NCI-H2081 (cell line): ENCODE results near the gene TPBGL.
A peak's percentile ranks its signal among the peaks of the same experiment; 100 is the strongest.
"Not testable (repeated sequence)": the region's sequence is repeated elsewhere in the genome, so short reads cannot be mapped to it uniquely, and the experiment has no call there.

ENCODE experiments used
- DNase-seq, 2 experiments: peaks; one replicate each; lab custom pipeline; 2025; lab: John Stamatoyannopoulos, UW

The TPBGL gene

DNA sequence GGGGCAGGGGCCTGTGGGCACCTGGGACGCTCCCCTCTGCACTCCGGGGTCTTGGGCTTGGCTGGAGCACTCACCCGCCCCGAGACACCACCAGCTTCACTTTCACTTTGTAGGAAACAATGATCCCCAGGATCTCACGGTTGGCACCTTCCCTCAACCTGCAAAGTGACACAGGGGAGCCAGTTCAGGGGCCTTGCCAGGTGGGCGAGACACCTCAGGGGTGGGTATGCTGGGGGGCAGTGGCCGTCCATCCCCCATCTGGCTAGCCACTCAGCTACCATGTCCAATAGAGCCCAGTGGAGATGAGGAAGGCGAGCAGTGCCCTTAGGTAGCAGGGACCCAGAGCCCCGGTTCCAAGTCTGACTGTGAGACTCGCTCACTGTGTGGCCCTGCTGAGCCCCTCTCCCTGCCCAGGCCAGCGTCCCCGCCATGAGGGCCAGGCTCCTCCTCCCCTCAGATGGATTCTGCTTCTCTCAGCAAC, 32.3 kb downstream of the TPBGL start:
- no peak for DNase-seq

- no peak for DNase-seq
Measured at GRCh38 chr11:75273411-75274391, 33.1 kb downstream of the TPBGL start.

DNA sequence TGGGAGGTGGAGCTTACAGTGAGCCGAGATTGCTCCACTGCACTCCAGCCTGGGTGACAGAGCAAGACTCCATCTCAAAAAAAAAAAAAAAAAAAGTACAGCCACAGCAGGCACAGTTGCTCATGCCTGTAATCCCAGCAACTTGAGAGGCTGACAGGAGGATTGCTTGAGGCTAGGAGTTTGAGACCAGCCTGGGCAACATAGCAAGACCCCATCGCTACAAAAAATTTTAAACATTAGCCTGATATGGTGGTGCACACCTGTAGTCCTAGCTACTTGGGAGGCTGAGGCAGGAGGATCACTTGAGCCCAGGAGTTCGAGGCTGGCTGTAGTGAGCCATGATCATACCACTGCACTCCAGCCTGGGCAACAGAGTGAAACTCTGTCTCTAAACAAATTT, 34.1 kb downstream of the TPBGL start:
- DNase-seq = not testable (repeated sequence)

- DNase-seq = no peak
Measured at GRCh38 chr11:75275581-75275980, 35.0 kb downstream of the TPBGL start.

DNA sequence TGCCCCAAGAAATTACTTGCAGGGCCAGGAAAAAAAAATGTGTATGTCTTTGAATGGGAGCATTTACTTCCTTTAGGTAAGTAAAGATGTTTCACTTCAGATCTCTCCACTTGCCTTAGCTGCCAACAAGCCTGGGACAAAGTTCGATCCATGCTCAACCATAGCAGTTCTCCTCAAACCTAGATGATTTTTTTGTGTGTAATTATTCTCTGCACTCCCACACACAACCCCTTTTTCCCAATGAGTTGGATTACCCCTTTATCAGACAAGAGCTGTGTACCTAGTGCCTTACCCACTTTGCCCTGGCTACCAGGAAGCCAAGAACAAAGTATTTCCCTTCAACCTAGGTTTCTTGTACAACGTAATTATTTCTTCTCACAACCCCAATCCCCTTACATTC, 35.6 kb downstream of the TPBGL start:
- DNase-seq = no peak

DNA sequence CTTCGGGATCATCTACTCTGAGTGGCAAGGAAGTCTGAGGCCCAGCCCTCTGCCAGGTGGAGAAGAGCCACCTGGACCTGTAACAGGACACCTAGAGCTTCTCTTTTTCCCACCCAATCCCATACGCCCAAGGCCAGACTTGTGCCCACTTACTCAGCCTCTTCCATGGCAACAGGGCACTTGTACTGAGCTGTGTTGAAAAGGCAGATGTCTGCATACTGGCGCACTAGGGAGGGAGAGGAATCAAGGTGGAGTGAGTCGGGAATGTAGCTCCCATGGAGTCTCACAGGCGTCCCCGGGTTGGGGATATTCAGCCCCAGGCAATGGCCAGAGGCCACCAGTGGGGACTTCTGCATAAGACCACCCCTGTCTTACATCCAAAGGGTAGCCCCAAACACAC, 36.1 kb downstream of the TPBGL start:
- DNase-seq = peak in 1 of 2 experiments; percentile 35

- DNase-seq = no peak
Measured at GRCh38 chr11:75277211-75277805, 36.7 kb downstream of the TPBGL start.

DNA sequence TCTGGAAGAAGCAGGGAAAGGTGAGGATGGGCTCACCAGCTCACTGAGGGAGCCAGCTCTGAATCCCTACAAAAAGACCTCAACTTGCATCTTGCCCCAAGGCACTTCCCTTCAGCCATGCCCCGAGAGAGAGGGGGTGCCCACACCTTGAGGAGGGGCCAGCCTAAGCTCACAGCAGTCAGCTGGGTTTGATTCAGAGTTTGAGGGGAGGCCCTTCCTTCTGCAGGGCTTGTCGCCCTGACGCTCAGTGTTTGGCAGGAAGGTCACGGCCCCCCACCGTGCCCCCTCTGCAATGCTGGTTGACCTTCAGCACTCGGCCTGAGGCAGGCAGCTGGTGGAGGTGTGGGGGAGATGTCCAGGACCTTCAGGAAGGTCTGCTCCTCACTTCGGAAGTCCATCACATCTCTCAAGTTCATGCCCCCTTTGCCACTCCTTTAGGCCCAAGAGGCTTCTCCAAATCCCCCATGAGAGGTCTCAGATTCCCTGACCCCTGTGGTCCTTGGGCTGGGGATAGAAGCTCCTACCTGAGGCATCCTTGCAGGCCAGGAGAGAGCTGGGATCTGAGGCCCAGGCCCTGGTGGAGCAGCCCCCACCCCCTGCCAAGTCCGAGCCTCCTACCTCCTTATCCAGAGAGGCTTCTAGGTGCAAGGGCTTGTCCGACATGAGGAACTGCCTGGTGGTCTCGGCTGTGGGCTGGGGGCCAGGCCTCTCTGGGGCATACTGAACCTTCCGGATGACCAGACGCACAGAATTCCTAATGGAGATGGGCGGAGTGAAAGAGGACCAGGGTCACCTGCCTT, 37.6 kb downstream of the TPBGL start:
- DNase-seq = no peak

GRCh38 chr11:75279273-75279672, 38.7 kb downstream of the TPBGL start:
- no peak for DNase-seq

GRCh38 chr11:75280227-75280701, 39.7 kb downstream of the TPBGL start:
- peak; percentile 50 to 56 for DNase-seq

GRCh38 chr11:75280770-75281468, 40.3 kb downstream of the TPBGL start:
- no peak for DNase-seq

- no peak for DNase-seq
Measured at GRCh38 chr11:75281469-75282095, 41.0 kb downstream of the TPBGL start.

DNA sequence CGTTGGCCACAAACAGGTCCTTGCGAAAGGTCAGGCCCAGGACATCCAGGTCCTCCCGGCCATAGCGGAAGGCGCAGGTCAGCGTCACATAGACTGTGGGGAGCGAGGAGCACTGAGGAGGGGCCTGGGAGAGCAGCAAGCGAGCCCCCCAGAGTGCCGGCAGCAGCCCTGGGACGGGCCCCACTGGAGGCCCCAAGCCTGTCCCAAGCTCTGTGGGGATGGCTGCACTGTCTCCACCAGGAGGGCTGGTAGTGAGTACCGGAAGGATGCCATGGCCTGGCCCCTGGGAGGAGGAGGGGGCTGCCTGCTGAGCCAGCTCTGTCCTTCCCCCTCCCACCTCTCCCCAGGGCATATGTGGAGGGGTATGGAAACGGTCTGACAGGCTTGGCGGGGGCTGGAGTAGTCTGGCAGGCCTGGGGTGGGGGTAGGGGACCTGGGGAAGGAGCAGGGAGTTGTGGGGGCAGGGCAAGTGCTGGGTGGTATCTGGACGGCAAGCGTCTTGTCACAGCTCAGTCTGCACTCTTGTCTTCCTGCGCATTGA, 42.9 kb downstream of the TPBGL start:
- no peak for DNase-seq

DNA sequence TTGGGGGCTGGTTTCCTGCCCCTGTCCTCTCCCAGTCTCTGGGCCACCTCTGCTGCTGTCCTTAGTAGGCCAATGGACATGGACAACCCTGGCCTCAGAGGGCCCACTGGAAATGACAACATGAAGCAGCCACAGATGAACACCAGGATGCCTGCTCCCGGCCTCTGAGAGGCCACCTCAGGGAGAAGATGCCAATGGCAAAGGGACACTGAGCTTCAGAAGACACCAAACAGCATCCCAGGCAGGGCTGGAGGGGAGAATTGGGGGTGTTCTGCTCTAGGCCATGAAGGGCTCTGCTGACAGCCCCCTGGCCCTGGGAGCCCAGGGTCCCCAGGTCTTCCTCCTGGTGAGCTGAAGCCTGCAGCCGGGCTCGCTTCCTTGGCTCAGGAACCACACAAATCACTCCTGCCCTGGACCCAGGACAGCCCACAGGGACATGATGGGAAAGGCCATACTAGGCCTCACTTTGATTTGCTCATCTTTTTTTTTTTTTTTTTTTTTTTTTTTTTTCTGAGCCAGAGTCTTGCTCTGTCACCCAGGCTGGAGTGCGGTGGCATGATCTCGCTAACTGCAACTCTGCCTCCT, 45.3 kb downstream of the TPBGL start:
- DNase-seq = no peak

GRCh38 chr11:75286826-75287465, 46.4 kb downstream of the TPBGL start:
- DNase-seq = no peak

- DNase-seq = no peak
Measured at GRCh38 chr11:75287579-75287978, 47.0 kb downstream of the TPBGL start.

GRCh38 chr11:75289511-75289760, 48.9 kb downstream of the TPBGL start:
- no peak for DNase-seq

DNA sequence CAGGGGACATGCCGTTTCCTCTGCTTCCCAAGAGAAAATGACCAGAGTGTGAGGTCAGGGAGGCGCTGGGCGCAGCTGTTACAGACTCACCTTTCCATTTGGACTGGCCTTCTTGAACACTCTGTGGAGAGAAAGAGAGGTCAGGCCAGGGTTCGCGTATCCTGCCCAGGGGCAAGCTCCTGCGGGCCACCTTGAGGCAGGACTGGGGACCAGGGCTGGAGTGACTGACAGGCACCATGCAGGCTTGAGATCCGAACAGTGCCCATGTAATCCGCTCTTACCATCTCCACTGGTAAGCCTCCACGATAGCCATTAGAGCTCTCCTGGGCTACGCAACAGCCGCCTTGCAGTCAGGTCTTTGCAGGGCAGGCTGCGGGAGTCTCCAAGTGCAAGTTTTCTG, 49.3 kb downstream of the TPBGL start:
- DNase-seq = no peak

GRCh38 chr11:75291741-75292140, 51.2 kb downstream of the TPBGL start:
- DNase-seq = no peak

DNA sequence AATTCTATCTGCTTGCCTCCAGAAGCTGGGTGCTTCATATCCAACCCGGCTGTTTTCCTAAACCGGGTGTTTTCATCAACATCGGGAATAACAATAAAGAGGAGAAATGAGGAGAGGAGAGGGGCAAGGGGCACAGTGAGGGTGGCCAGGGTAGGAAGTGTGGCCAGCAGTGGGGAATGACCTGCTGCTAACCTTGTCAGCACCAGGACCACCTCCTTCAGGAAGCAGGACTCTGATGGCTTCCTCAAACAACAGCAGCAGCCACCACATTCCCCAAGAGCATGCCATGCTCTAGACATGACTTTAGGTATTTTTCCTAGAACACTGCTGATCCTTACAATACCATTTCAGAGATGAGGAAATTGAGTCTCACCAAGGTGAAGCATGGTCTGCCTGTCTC, 52.4 kb downstream of the TPBGL start:
- DNase-seq = no peak
